Measurements from ENCODE around the gene RPL36AL.
A peak's percentile ranks its signal among the peaks of the same experiment; 100 is the strongest.
"Not testable (repeated sequence)": the region's sequence is repeated elsewhere in the genome, so short reads cannot be mapped to it uniquely, and the experiment has no call there.

The RPL36AL gene

GRCh38 chr14:49620182-49621113 lies at the start of gene RPL36AL, which contains the start of gene MGAT2:
RPL36AL (minus strand) TSS chr14:49620626; CDS start chr14:49619104, 1,522 bp downstream.
MGAT2 (plus strand) TSS chr14:49620799; CDS start chr14:49621269, 470 bp downstream.
- peak; percentile 90 to 94 for DNase-seq (ENCODE audit: low read depth in 2 of 2)

GRCh38 chr14:49659526-49660455 lies 39.4 kb upstream of the RPL36AL start:
- DNase-seq (ENCODE audit: low read depth in 2 of 2) = no peak

- not testable (repeated sequence) for DNase-seq (ENCODE audit: low read depth in 2 of 2)
These were observed 37.1 kb upstream of the RPL36AL start for GRCh38 chr14:49657500-49657899.

GRCh38 chr14:49654511-49654910 lies 34.1 kb upstream of the RPL36AL start:
- no peak for DNase-seq (ENCODE audit: low read depth in 2 of 2)

- DNase-seq (ENCODE audit: low read depth in 2 of 2) = no peak
These were observed 33.1 kb upstream of the RPL36AL start for GRCh38 chr14:49653508-49653907.

GRCh38 chr14:49642163-49642562 lies 21.7 kb upstream of the RPL36AL start:
- no peak for DNase-seq (ENCODE audit: low read depth in 2 of 2)

- no peak for DNase-seq (ENCODE audit: low read depth in 2 of 2)
These were observed 21.3 kb upstream of the RPL36AL start for GRCh38 chr14:49641697-49642129.

- DNase-seq (ENCODE audit: low read depth in 2 of 2) = no peak
These were observed 20.4 kb upstream of the RPL36AL start for GRCh38 chr14:49640540-49641417.

- DNase-seq (ENCODE audit: low read depth in 2 of 2) = no peak
These were observed 17.2 kb upstream of the RPL36AL start for GRCh38 chr14:49637534-49638078.

- no peak for DNase-seq (ENCODE audit: low read depth in 2 of 2)
These were observed 16.4 kb upstream of the RPL36AL start for GRCh38 chr14:49636866-49637265.

GRCh38 chr14:49634547-49635334 lies 14.3 kb upstream of the RPL36AL start, which contains the start of gene DNAAF2:
DNAAF2 (minus strand) TSS chr14:49635244; CDS start chr14:49635149, 95 bp downstream.
- no peak for DNase-seq (ENCODE audit: low read depth in 2 of 2)

GRCh38 chr14:49633640-49634546 lies 13.5 kb upstream of the RPL36AL start:
- peak; percentile 92 to 94 for DNase-seq (ENCODE audit: low read depth in 2 of 2)

GRCh38 chr14:49623941-49624839 lies 3.8 kb upstream of the RPL36AL start:
- no peak for DNase-seq (ENCODE audit: low read depth in 2 of 2)

GRCh38 chr14:49623387-49623786 lies 3.0 kb upstream of the RPL36AL start:
- no peak for DNase-seq (ENCODE audit: low read depth in 2 of 2)

- no peak for DNase-seq (ENCODE audit: low read depth in 2 of 2)
These were observed 1.7 kb upstream of the RPL36AL start for GRCh38 chr14:49622022-49622607.

GRCh38 chr14:49621114-49621881 lies 872 bp upstream of the RPL36AL start:
- DNase-seq (ENCODE audit: low read depth in 2 of 2) = peak in 1 of 2 donors; percentile 41

GRCh38 chr14:49619730-49620129 lies 696 bp downstream of the RPL36AL start:
- DNase-seq (ENCODE audit: low read depth in 2 of 2) = no peak
